Measurements from ENCODE around the gene MYO1A. TPM values are rescaled to one million over a fixed set of nuclear protein-coding genes. Genes with fewer than 3 reads are reported as not detected.
A peak's percentile ranks its signal among the peaks of the same experiment; 100 is the strongest.

Gene MYO1A
- total RNA-seq, 1 experiment from 2014 or later = 9.3 TPM

- no peaks in the 10 kb centered on the region for H3K9me3 Mint-ChIP-seq (ENCODE audit: unreplicated experiment)
- no TSS peak for BruUV-seq (replicated peaks)
- Histone ChIP-seq H3K4me1 (peaks cover 23% of the 10 kb centered on the region), H3K36me3 (ENCODE audit: control insufficient read depth, insufficient read depth, low read length) (no peaks in the 10 kb centered on the region), H3K9me3 (no peaks in the 10 kb centered on the region), H3K4me3 (ENCODE audit: low read depth, low read length) (no peak within 1 kb of the TSS), H3K27me3 (replicated peaks; ENCODE audit: control insufficient read depth, insufficient read depth, low read length) (no peaks in the 10 kb centered on the region)
- H3K36me3 Mint-ChIP-seq (ENCODE audit: insufficient read depth, unreplicated experiment) = no peaks in the 10 kb centered on the region
- DNase-seq = peak in 1 of 2 experiments; percentile 41
- intact Hi-C loops (cut with micrococcal nuclease; ENCODE audit: unreplicated experiment) = no loop called here
- peaks cover 16% of the 10 kb centered on the region for H3K4me1 Mint-ChIP-seq (ENCODE audit: low read depth, unreplicated experiment)
- ChIA-PET CTCF (interaction anchor here (0.6 to 2.1 kb wide), 6 partner anchors 15 to 443 kb away, joined by 3 to 7 read pairs (median 6); partner anchors contain the start of genes PTGES3 and STAT6), POLR2A (interaction anchor here (0.7 kb wide), 1 partner anchor 11 kb away, joined by 8 read pairs; no protein-coding TSS in a partner anchor)
- H3K27me3 Mint-ChIP-seq (ENCODE audit: insufficient read depth, unreplicated experiment) = no peaks in the 10 kb centered on the region
- TF ChIP-seq, protein P1, sequence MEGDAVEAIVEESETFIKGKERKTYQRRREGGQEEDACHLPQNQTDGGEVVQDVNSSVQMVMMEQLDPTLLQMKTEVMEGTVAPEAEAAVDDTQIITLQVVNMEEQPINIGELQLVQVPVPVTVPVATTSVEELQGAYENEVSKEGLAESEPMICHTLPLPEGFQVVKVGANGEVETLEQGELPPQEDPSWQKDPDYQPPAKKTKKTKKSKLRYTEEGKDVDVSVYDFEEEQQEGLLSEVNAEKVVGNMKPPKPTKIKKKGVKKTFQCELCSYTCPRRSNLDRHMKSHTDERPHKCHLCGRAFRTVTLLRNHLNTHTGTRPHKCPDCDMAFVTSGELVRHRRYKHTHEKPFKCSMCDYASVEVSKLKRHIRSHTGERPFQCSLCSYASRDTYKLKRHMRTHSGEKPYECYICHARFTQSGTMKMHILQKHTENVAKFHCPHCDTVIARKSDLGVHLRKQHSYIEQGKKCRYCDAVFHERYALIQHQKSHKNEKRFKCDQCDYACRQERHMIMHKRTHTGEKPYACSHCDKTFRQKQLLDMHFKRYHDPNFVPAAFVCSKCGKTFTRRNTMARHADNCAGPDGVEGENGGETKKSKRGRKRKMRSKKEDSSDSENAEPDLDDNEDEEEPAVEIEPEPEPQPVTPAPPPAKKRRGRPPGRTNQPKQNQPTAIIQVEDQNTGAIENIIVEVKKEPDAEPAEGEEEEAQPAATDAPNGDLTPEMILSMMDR (IDR thresholded peaks at IDR 0.05; ENCODE audit: insufficient read depth in 1 of 2, low read depth in 1 of 2, low read length in 1 of 2, severe bottlenecking in 1 of 2, unreplicated experiment in 1 of 2) = no peak
- no peak within 1 kb of the TSS for H3K27ac Mint-ChIP-seq (ENCODE audit: unreplicated experiment)
- H3K4me3 Mint-ChIP-seq (ENCODE audit: unreplicated experiment) = no peak within 1 kb of the TSS
These were observed 33.6 kb downstream of the MYO1A start, which contains the start of gene TAC3 for GRCh38 chr12:57016348-57016747. TAC3 (minus strand) TSS chr12:57016529; CDS start chr12:57015797, 732 bp downstream.

- Histone ChIP-seq H3K9me3 (no peaks in the 10 kb centered on the region), H3K36me3 (ENCODE audit: control insufficient read depth, insufficient read depth, low read length) (no peaks in the 10 kb centered on the region), H3K4me1 (peaks cover 7% of the 10 kb centered on the region), H3K27me3 (replicated peaks; ENCODE audit: control insufficient read depth, insufficient read depth, low read length) (no peaks in the 10 kb centered on the region), H3K4me3 (ENCODE audit: low read depth, low read length) (no peak overlapping the region)
- H3K4me3 Mint-ChIP-seq (ENCODE audit: unreplicated experiment) = no peak overlapping the region
- no peaks in the 10 kb centered on the region for H3K9me3 Mint-ChIP-seq (ENCODE audit: unreplicated experiment)
- H3K4me1 Mint-ChIP-seq (ENCODE audit: low read depth, unreplicated experiment) = peaks cover 14% of the 10 kb centered on the region
- intact Hi-C loops (cut with micrococcal nuclease; ENCODE audit: unreplicated experiment) = no loop called here
- no TSS peak for BruUV-seq (replicated peaks)
- CTCF ChIA-PET = no interaction called here
- TF ChIP-seq, protein P1 (IDR thresholded peaks at IDR 0.05; ENCODE audit: insufficient read depth in 1 of 2, low read depth in 1 of 2, low read length in 1 of 2, severe bottlenecking in 1 of 2, unreplicated experiment in 1 of 2) = peak in 1 of 2 experiments; percentile 17
- H3K27ac Mint-ChIP-seq (ENCODE audit: unreplicated experiment) = no peak overlapping the region
- no peaks in the 10 kb centered on the region for H3K36me3 Mint-ChIP-seq (ENCODE audit: insufficient read depth, unreplicated experiment)
- H3K27me3 Mint-ChIP-seq (ENCODE audit: insufficient read depth, unreplicated experiment) = no peaks in the 10 kb centered on the region
- DNase-seq = no peak
- POLR2A ChIA-PET = no interaction called here
These were observed 37.1 kb downstream of the MYO1A start for GRCh38 chr12:57012600-57013465.

DNA sequence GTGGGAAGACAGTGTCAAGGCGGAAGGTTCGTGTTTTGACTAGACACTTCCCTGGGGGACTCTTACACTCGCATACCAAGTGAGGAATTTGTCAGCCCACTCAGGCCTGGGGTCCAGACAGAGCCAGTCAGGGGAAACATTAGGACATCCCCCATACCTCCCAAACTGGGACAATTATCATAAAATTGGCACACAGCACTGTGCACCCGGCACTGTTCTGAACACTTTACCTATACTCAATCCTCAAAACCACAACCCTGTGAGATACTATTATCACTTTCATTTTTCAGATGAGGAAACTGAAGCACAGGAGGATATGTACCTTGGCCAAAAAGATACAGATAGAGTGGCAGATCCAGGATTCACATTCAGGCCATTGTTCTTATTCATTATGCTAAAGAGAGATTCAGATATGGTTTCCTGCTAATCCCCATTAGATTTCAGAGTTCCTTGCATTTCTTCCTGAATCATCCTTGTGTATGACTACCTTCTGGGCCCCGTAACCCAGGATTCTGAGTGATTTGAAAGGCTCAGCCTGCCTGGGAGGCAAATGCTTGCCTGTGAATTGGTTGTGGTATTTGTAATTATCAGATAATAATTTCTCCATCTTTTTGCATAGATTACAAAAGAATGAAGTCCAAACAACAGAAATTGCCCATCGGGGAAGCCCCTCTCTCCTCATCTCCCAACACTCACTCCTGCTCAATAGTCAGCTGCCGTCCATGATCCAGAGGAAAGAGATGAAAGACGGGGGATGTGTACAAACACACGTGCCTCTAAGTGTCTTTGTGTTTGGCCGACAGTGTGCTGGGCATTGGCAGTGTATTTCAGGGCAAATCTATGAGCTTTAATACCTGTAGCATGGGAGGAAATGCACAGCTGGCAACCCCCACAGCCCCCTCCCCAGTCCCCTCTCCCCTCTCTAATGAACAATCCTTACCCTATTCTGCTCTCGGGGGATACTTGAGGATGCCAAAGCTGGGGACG is 38.2 kb downstream of the MYO1A start:
- CTCF ChIA-PET = interaction anchor here (0.5 to 1.1 kb wide), 2 partner anchors 100 to 328 kb away, joined by 3 to 7 read pairs; no protein-coding TSS in a partner anchor
- DNase-seq = no peak
- no peaks in the 10 kb centered on the region for H3K27me3 ChIP-seq (replicated peaks; ENCODE audit: control insufficient read depth, insufficient read depth, low read length)
- BruUV-seq (replicated peaks) = no TSS peak
- Mint-ChIP-seq H3K4me1 (ENCODE audit: low read depth, unreplicated experiment) (peaks cover 16% of the 10 kb centered on the region), H3K27ac (ENCODE audit: unreplicated experiment) (no peak overlapping the region), H3K27me3 (ENCODE audit: insufficient read depth, unreplicated experiment) (no peaks in the 10 kb centered on the region), H3K9me3 (ENCODE audit: unreplicated experiment) (no peaks in the 10 kb centered on the region), H3K36me3 (ENCODE audit: insufficient read depth, unreplicated experiment) (no peaks in the 10 kb centered on the region), H3K4me3 (ENCODE audit: unreplicated experiment) (no peak overlapping the region)
- POLR2A ChIA-PET = no interaction called here
- no peaks in the 10 kb centered on the region for H3K9me3 ChIP-seq
- H3K4me1 ChIP-seq = peaks cover 10% of the 10 kb centered on the region
- H3K4me3 ChIP-seq (ENCODE audit: low read depth, low read length) = no peak overlapping the region
- TF ChIP-seq, protein P1 (IDR thresholded peaks at IDR 0.05; ENCODE audit: insufficient read depth in 1 of 2, low read depth in 1 of 2, low read length in 1 of 2, severe bottlenecking in 1 of 2, unreplicated experiment in 1 of 2) = no peak
- intact Hi-C loops (cut with micrococcal nuclease; ENCODE audit: unreplicated experiment) = no loop called here
- H3K36me3 ChIP-seq (ENCODE audit: control insufficient read depth, insufficient read depth, low read length) = no peaks in the 10 kb centered on the region

All from Caco-2 (cell line).